ENCODE data around the gene SLC22A7.

Gene SLC22A7

DNA sequence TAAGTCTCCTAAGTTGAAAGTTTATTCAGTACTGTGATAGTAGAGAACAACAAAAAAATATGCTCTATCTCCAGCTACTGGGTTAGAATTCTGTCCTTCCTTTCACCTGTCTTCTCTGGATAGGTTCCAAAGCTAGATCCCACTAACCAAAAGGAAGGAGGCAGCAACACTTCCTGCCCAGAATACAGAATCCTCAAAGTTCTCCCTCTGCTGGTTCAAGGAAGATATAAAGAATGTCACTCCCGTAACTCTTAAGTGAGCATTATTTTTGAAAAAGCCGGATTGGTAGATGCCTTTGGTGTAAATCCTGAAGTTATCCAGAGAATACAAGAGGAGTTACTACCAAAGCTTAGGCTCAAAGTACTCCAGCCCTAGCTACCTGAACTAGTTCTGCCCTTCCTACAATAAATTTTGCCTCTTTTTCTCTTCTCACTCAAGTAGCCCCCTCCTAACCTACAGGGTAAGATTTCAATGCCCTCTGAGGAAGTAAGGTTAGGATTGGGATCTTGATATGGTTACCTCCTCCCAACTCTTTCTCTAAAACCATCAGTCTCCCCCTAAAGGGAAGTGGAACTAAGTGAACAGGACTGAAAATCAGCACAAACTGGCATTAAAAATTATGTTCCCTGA lies 36.5 kb downstream of the SLC22A7 start:
- no peak overlapping the region for H4K91ac ChIP-seq (ENCODE audit: low read length)
- no peak overlapping the region for H3K4ac ChIP-seq (ENCODE audit: low read depth in 1 of 2, low read length in 2 of 2)
- H3K79me1 ChIP-seq (replicated peaks; ENCODE audit: low read length, poor library complexity, severe bottlenecking), result no peaks in the 10 kb centered on the region
- no peaks in the 10 kb centered on the region for H3K27me3 ChIP-seq (ENCODE audit: control insufficient read depth in 1 of 2, insufficient read depth in 1 of 2, low read length in 2 of 2)
- no peak overlapping the region for H4K8ac ChIP-seq (ENCODE audit: low read length)
- H3K9me3 ChIP-seq (ENCODE audit: control insufficient read depth, low read length), result no peaks in the 10 kb centered on the region
- no peak overlapping the region for H2BK5ac ChIP-seq (ENCODE audit: low read depth, low read length, poor library complexity, severe bottlenecking)
- no peak overlapping the region for H2AFZ ChIP-seq (ENCODE audit: low read depth, low read length)
- no peaks in the 10 kb centered on the region for H3K4me1 ChIP-seq (ENCODE audit: control insufficient read depth, insufficient read depth, low read depth, low read length)
- H3K14ac ChIP-seq (ENCODE audit: low read length in 2 of 2), result no peak overlapping the region
- H3K23ac ChIP-seq (ENCODE audit: low read length in 2 of 2), result no peak overlapping the region
- H3K4me3 ChIP-seq (ENCODE audit: insufficient read depth in 1 of 2, low read depth in 1 of 2, low read length in 2 of 2), result no peak overlapping the region
- H3K4me2 ChIP-seq (ENCODE audit: low read length, poor library complexity, severe bottlenecking), result no peak overlapping the region
- H3K9ac ChIP-seq (ENCODE audit: low read length), result no peak overlapping the region
- H2BK120ac ChIP-seq (ENCODE audit: low read depth, low read length), result no peak overlapping the region
- peaks cover 16 to 33% of the 10 kb centered on the region in 2 experiments for H3K36me3 ChIP-seq (ENCODE audit: control insufficient read depth in 1 of 2, insufficient read depth in 2 of 2, low read depth in 1 of 2, low read length in 2 of 2)
- no peak overlapping the region for H2AK5ac ChIP-seq (ENCODE audit: low read length, severe bottlenecking)
- no peak overlapping the region for H3K18ac ChIP-seq (ENCODE audit: low read depth in 1 of 2, low read length in 2 of 2)
- no peak overlapping the region for H3K27ac ChIP-seq (ENCODE audit: low read length, poor library complexity, severe bottlenecking)
- peak; percentile 73 for DNase-seq
- WGBS, result 80% methylated on average over 1 of the region's 2 CpGs
- no peak overlapping the region for H2BK12ac ChIP-seq (ENCODE audit: low read length in 2 of 2)
- no peak overlapping the region for H2BK15ac ChIP-seq (ENCODE audit: low read depth, poor library complexity, severe bottlenecking)

- no peak overlapping the region for H2BK120ac ChIP-seq (ENCODE audit: low read depth, low read length)
- no peak overlapping the region for H4K8ac ChIP-seq (ENCODE audit: low read length)
- H4K91ac ChIP-seq (ENCODE audit: low read length), result no peak overlapping the region
- WGBS, result 87% methylated on average over 3 of the region's 3 CpGs
- H3K4ac ChIP-seq (ENCODE audit: low read depth in 1 of 2, low read length in 2 of 2), result no peak overlapping the region
- no peak overlapping the region for H3K4me2 ChIP-seq (ENCODE audit: low read length, poor library complexity, severe bottlenecking)
- no peak overlapping the region for H2BK15ac ChIP-seq (ENCODE audit: low read depth, poor library complexity, severe bottlenecking)
- DNase-seq, result no peak
- no peak overlapping the region for H3K14ac ChIP-seq (ENCODE audit: low read length in 2 of 2)
- H3K23ac ChIP-seq (ENCODE audit: low read length in 2 of 2), result no peak overlapping the region
- H2AFZ ChIP-seq (ENCODE audit: low read depth, low read length), result no peak overlapping the region
- no peak overlapping the region for H3K9ac ChIP-seq (ENCODE audit: low read length)
- H3K36me3 ChIP-seq (ENCODE audit: control insufficient read depth in 1 of 2, insufficient read depth in 2 of 2, low read depth in 1 of 2, low read length in 2 of 2), result peaks cover 22 to 42% of the 10 kb centered on the region in 2 experiments
- H3K9me3 ChIP-seq (ENCODE audit: control insufficient read depth, low read length), result no peaks in the 10 kb centered on the region
- no peak overlapping the region for H2AK5ac ChIP-seq (ENCODE audit: low read length, severe bottlenecking)
- H3K27ac ChIP-seq (ENCODE audit: low read length, poor library complexity, severe bottlenecking), result no peak overlapping the region
- H3K4me3 ChIP-seq (ENCODE audit: insufficient read depth in 1 of 2, low read depth in 1 of 2, low read length in 2 of 2), result no peak overlapping the region
- H2BK12ac ChIP-seq (ENCODE audit: low read length in 2 of 2), result no peak overlapping the region
- no peak overlapping the region for H2BK5ac ChIP-seq (ENCODE audit: low read depth, low read length, poor library complexity, severe bottlenecking)
- no peaks in the 10 kb centered on the region for H3K27me3 ChIP-seq (ENCODE audit: control insufficient read depth in 1 of 2, insufficient read depth in 1 of 2, low read length in 2 of 2)
- no peaks in the 10 kb centered on the region for H3K79me1 ChIP-seq (replicated peaks; ENCODE audit: low read length, poor library complexity, severe bottlenecking)
- H3K4me1 ChIP-seq (ENCODE audit: control insufficient read depth, insufficient read depth, low read depth, low read length), result no peaks in the 10 kb centered on the region
- H3K18ac ChIP-seq (ENCODE audit: low read depth in 1 of 2, low read length in 2 of 2), result no peak overlapping the region
Observed at GRCh38 chr6:43335469-43335868, 37.4 kb downstream of the SLC22A7 start.

DNA sequence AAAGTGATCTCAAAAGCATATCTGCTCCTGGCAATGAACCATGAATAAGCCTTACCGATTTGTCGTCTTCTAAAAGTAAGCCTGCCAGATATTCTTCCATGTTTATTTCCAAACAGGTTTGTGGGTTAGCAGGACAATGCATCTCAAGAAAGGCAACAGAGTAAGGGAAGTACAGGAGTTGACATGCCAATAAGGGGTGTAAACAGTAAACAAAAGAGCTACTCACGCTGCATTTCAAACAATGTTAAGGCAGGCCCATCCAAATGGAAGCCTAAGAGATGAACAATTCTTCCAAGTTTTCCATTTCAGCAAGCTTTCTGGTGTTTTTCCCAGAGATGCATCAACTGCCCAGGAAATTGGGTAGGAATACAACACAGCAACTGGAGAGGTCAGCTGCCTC lies 38.3 kb downstream of the SLC22A7 start:
- Histone ChIP-seq H3K23ac (ENCODE audit: low read length in 2 of 2) (no peak overlapping the region), H3K14ac (ENCODE audit: low read length in 2 of 2) (no peak overlapping the region), H2BK120ac (ENCODE audit: low read depth, low read length) (no peak overlapping the region), H2BK12ac (ENCODE audit: low read length in 2 of 2) (no peak overlapping the region), H3K4me1 (ENCODE audit: control insufficient read depth, insufficient read depth, low read depth, low read length) (no peaks in the 10 kb centered on the region), H3K18ac (ENCODE audit: low read depth in 1 of 2, low read length in 2 of 2) (no peak overlapping the region), H3K4me3 (ENCODE audit: insufficient read depth in 1 of 2, low read depth in 1 of 2, low read length in 2 of 2) (no peak overlapping the region), H3K27me3 (ENCODE audit: control insufficient read depth in 1 of 2, insufficient read depth in 1 of 2, low read length in 2 of 2) (no peaks in the 10 kb centered on the region), H2BK5ac (ENCODE audit: low read depth, low read length, poor library complexity, severe bottlenecking) (no peak overlapping the region), H4K8ac (ENCODE audit: low read length) (no peak overlapping the region), H3K9ac (ENCODE audit: low read length) (no peak overlapping the region), H3K4me2 (ENCODE audit: low read length, poor library complexity, severe bottlenecking) (no peak overlapping the region), H3K36me3 (ENCODE audit: control insufficient read depth in 1 of 2, insufficient read depth in 2 of 2, low read depth in 1 of 2, low read length in 2 of 2) (peaks cover 22 to 50% of the 10 kb centered on the region in 2 experiments), H2BK15ac (ENCODE audit: low read depth, poor library complexity, severe bottlenecking) (no peak overlapping the region), H2AFZ (ENCODE audit: low read depth, low read length) (no peak overlapping the region), H3K27ac (ENCODE audit: low read length, poor library complexity, severe bottlenecking) (no peak overlapping the region), H3K79me1 (replicated peaks; ENCODE audit: low read length, poor library complexity, severe bottlenecking) (no peaks in the 10 kb centered on the region), H3K4ac (ENCODE audit: low read depth in 1 of 2, low read length in 2 of 2) (no peak overlapping the region), H3K9me3 (ENCODE audit: control insufficient read depth, low read length) (no peaks in the 10 kb centered on the region), H2AK5ac (ENCODE audit: low read length, severe bottlenecking) (no peak overlapping the region), H4K91ac (ENCODE audit: low read length) (no peak overlapping the region)
- no peak for DNase-seq
- WGBS, result 95% methylated on average over 3 of the region's 3 CpGs

- Histone ChIP-seq H3K27me3 (ENCODE audit: control insufficient read depth in 1 of 2, insufficient read depth in 1 of 2, low read length in 2 of 2) (no peaks in the 10 kb centered on the region), H2BK12ac (ENCODE audit: low read length in 2 of 2) (no peak overlapping the region), H3K14ac (ENCODE audit: low read length in 2 of 2) (no peak overlapping the region), H3K9me3 (ENCODE audit: control insufficient read depth, low read length) (no peaks in the 10 kb centered on the region), H3K36me3 (ENCODE audit: control insufficient read depth in 1 of 2, insufficient read depth in 2 of 2, low read depth in 1 of 2, low read length in 2 of 2) (peaks cover 27 to 69% of the 10 kb centered on the region in 2 experiments), H3K9ac (ENCODE audit: low read length) (no peak overlapping the region), H3K4me1 (ENCODE audit: control insufficient read depth, insufficient read depth, low read depth, low read length) (no peaks in the 10 kb centered on the region), H2AFZ (ENCODE audit: low read depth, low read length) (no peak overlapping the region), H3K79me1 (replicated peaks; ENCODE audit: low read length, poor library complexity, severe bottlenecking) (no peaks in the 10 kb centered on the region), H4K8ac (ENCODE audit: low read length) (no peak overlapping the region), H3K4me2 (ENCODE audit: low read length, poor library complexity, severe bottlenecking) (no peak overlapping the region), H4K91ac (ENCODE audit: low read length) (no peak overlapping the region), H3K4ac (ENCODE audit: low read depth in 1 of 2, low read length in 2 of 2) (no peak overlapping the region), H3K23ac (ENCODE audit: low read length in 2 of 2) (no peak overlapping the region), H2BK15ac (ENCODE audit: low read depth, poor library complexity, severe bottlenecking) (no peak overlapping the region), H3K27ac (ENCODE audit: low read length, poor library complexity, severe bottlenecking) (no peak overlapping the region), H3K4me3 (ENCODE audit: insufficient read depth in 1 of 2, low read depth in 1 of 2, low read length in 2 of 2) (no peak overlapping the region), H3K18ac (ENCODE audit: low read depth in 1 of 2, low read length in 2 of 2) (no peak overlapping the region), H2BK120ac (ENCODE audit: low read depth, low read length) (no peak overlapping the region), H2BK5ac (ENCODE audit: low read depth, low read length, poor library complexity, severe bottlenecking) (no peak overlapping the region), H2AK5ac (ENCODE audit: low read length, severe bottlenecking) (no peak overlapping the region)
- no peak for DNase-seq
Observed at GRCh38 chr6:43338243-43338642, 40.2 kb downstream of the SLC22A7 start.
